HL-60 (cell line): Measurements from ENCODE around the gene KIR3DL3.
"Not testable (repeated sequence)": the region's sequence is repeated elsewhere in the genome, so short reads cannot be mapped to it uniquely, and the experiment has no call there.

Experiments used
- DNase-seq, 2 experiments: peaks; one replicate each; pipeline ENCODE4 v3.0.0-alpha.2; 2010 to 2020; ENCODE audit warnings: low read depth in 1 of 2, low spot score in 1 of 2
- H3K27ac ChIP-seq: fragments of 250-450 bp; sonication (Bioruptor Pico); replicated peaks from 2 replicates; pipeline ENCODE4 v1.5.1; 2020; ENCODE audit warnings: mild to moderate bottlenecking, moderate library complexity
- H3K27me3 ChIP-seq: fragments of 250-450 bp; sonication (Bioruptor Pico); 2 replicates; pipeline ENCODE4 v1.5.1; 2021; ENCODE audit warnings: mild to moderate bottlenecking, moderate library complexity; ENCODE audit not compliant: insufficient read depth, poor library complexity, severe bottlenecking
- H3K4me3 ChIP-seq: replicated peaks from 2 replicates; pipeline ENCODE4 v1.5.1; 2011; ENCODE audit warnings: mild to moderate bottlenecking, control low read depth, low read length; ENCODE audit not compliant: insufficient read depth

Gene KIR3DL3

GRCh38 chr19:54778896-54779295 is 54.7 kb downstream of the KIR3DL3 start:
- not testable (repeated sequence) for H3K27ac ChIP-seq, H3K27me3 ChIP-seq, H3K4me3 ChIP-seq
- peak; percentile 41 to 64 for DNase-seq

GRCh38 chr19:54782916-54783315 is 58.7 kb downstream of the KIR3DL3 start:
- DNase-seq, H3K4me3 ChIP-seq, H3K27ac ChIP-seq, H3K27me3 ChIP-seq: not testable (repeated sequence)
